Measurements from ENCODE around the gene FAAH. TPM values are rescaled to one million over a fixed set of nuclear protein-coding genes. Genes with fewer than 3 reads are reported as not detected.

The FAAH gene
- total RNA-seq, 1 experiment from 2014 or later: 38.6 TPM

- TF ChIP-seq ATF2 (CRISPR knock-in tag; IDR thresholded peaks at IDR 0.05; ENCODE audit: borderline replicate concordance, low read depth): no peak
- TF ChIP-seq SP1 (CRISPR knock-in tag; conservative IDR thresholded peaks at IDR 0.05): no peak
- TF ChIP-seq NFATC4 (CRISPR knock-in tag; IDR thresholded peaks at IDR 0.05): no peak
- TF ChIP-seq USF2 (CRISPR knock-in tag; IDR thresholded peaks at IDR 0.05): no peak
- TF ChIP-seq ZNF416 (CRISPR knock-in tag; IDR thresholded peaks at IDR 0.05): no peak
- TF ChIP-seq CBFB (CRISPR knock-in tag; IDR thresholded peaks at IDR 0.05; ENCODE audit: low read depth): no peak
These were observed 13.5 kb downstream of the FAAH start (continued) for GRCh38 chr1:46407636-46408035.

GRCh38 chr1:46408356-46409062 lies 14.4 kb downstream of the FAAH start:
- ChIA-PET CTCF (interaction anchor here (1.2 to 4.2 kb wide), 5 partner anchors 34 to 161 kb away, joined by 3 to 18 read pairs (median 4); partner anchors contain the start of gene RAD54L), POLR2A (no interaction called here)
- H3K27me3 Mint-ChIP-seq (ENCODE audit: low read depth): no peaks in the 10 kb centered on the region
- peaks cover 8% of the 10 kb centered on the region; the same call in 1 of the 2 replicates for H3K36me3 Mint-ChIP-seq
- H3K9me3 Mint-ChIP-seq: no peaks in the 10 kb centered on the region
- H3K4me3 Mint-ChIP-seq: no peak overlapping the region
- no peak overlapping the region for H3K27ac Mint-ChIP-seq
- no peak for ATAC-seq
- DNase-seq (ENCODE audit: low spot score): no peak
- H3K4me1 Mint-ChIP-seq: peaks cover 22% of the 10 kb centered on the region
- TF ChIP-seq ZNF232 (CRISPR knock-in tag; IDR thresholded peaks at IDR 0.05) (no peak), JAZF1 (CRISPR knock-in tag; IDR thresholded peaks at IDR 0.05) (no peak), FOXJ3 (CRISPR knock-in tag; IDR thresholded peaks at IDR 0.05; ENCODE audit: borderline replicate concordance) (no peak), ZNF317 (CRISPR knock-in tag; IDR thresholded peaks at IDR 0.05; ENCODE audit: borderline replicate concordance, low read depth) (no peak), ZNF219 (CRISPR knock-in tag; IDR thresholded peaks at IDR 0.05; ENCODE audit: borderline replicate concordance) (no peak), ZNF532 (CRISPR knock-in tag; IDR thresholded peaks at IDR 0.05; ENCODE audit: borderline replicate concordance) (no peak), STAT6 (CRISPR knock-in tag; conservative IDR thresholded peaks at IDR 0.05; ENCODE audit: low read depth) (no peak), RORB (CRISPR knock-in tag; IDR thresholded peaks at IDR 0.05) (no peak), ZNF425 (CRISPR knock-in tag; conservative IDR thresholded peaks at IDR 0.05) (no peak), ETV6 (CRISPR knock-in tag; IDR thresholded peaks at IDR 0.05) (no peak), GRHL2 (CRISPR knock-in tag; IDR thresholded peaks at IDR 0.05; ENCODE audit: insufficient replicate concordance, severe bottlenecking) (no peak), FOXP4 (CRISPR knock-in tag; IDR thresholded peaks at IDR 0.05) (no peak), ATF3 (CRISPR knock-in tag; conservative IDR thresholded peaks at IDR 0.05) (no peak), NFATC4 (CRISPR knock-in tag; IDR thresholded peaks at IDR 0.05) (no peak), SMAD4 (CRISPR knock-in tag; IDR thresholded peaks at IDR 0.05) (no peak), ELF4 (CRISPR knock-in tag; IDR thresholded peaks at IDR 0.05; ENCODE audit: low read depth) (no peak), ZNF423 (CRISPR knock-in tag; IDR thresholded peaks at IDR 0.05) (no peak)

All from WTC11 (cell line).